ENCODE results near the gene FUT1.
A peak's percentile ranks its signal among the peaks of the same experiment; 100 is the strongest.
"Not testable (repeated sequence)": the region's sequence is repeated elsewhere in the genome, so short reads cannot be mapped to it uniquely, and the experiment has no call there.

The FUT1 gene

DNA sequence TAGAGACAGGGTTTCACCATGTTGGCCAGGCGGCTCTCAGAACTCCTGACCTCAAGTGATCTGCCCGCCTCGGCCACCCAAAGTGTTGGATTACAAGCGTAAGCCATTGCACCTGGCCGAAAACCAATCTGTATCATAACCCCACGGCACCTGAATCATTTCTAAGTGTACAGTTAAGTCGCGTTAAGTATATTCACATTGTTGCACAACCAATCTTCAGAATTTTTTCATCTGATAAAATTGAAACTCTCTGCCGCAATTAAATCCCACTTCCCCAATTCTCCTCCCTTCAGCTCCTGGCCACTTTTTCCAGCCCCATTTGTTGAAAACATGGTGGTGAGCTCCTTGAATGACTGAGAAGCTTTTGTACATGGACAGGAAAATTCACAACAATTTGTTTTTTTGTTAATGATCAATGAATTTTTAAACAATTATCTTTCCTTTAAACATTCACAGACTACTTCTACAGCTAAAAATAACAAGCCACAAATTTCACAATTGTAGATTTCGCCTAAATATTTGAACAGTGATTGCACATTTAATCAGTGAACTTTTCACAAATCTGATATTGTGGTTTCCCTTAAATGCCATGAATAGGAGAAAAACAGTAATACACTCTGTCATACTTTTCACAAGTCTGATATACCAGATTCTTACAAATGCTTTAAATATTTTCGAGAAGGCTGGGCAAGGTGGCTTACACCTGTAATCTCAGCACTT is 16.7 kb upstream of the FUT1 start:
- DNase-seq (ENCODE audit: low spot score) = no peak

DNA sequence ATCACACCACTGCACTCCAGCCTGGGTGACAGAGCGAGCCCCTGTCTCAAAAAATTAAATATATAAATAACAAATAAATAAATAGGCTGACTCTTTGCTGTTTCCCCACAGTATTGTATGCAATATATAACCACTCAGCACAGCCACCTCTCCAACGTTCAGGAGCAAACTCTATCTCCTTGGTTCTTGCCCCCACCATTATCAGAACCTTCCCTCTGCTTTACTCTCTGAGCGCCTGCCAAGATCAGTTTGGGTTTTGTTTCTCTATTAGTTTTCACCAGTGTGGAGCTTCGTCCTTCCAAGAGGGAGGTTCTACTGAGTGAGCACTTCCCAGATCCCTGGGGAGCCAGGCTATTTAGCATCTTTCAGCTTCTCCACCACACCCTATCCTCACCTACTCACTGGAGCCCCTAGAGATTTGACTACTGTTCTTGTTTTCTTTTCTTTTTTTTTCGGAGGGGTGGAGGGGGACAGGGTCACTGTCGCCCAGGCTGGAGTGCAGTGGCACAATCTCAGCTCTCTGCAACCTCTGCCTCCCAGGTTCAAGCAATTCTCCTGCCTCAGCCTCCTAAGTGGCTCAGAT is 15.8 kb upstream of the FUT1 start:
- DNase-seq (ENCODE audit: low spot score) = not testable (repeated sequence)

DNA sequence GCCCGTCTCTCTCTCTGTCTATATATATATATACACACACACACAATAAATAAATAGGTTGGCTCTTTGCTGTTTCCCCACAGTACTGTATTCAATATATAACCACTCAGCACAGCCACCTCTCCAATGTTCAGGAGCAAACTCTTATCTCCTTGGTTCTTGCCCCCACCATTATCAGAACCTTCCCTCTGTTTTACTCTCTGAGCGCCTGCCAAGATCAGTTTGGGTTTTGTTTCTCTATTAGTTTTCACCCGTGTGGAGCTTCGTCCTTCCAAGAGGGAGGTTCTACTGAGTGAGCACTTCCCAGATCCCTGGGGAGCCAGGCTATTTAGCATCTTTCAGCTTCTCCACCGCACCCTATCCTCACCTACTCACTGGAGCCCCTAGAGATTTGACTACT is 13.4 kb upstream of the FUT1 start:
- DNase-seq (ENCODE audit: low spot score) = not testable (repeated sequence)

DNA sequence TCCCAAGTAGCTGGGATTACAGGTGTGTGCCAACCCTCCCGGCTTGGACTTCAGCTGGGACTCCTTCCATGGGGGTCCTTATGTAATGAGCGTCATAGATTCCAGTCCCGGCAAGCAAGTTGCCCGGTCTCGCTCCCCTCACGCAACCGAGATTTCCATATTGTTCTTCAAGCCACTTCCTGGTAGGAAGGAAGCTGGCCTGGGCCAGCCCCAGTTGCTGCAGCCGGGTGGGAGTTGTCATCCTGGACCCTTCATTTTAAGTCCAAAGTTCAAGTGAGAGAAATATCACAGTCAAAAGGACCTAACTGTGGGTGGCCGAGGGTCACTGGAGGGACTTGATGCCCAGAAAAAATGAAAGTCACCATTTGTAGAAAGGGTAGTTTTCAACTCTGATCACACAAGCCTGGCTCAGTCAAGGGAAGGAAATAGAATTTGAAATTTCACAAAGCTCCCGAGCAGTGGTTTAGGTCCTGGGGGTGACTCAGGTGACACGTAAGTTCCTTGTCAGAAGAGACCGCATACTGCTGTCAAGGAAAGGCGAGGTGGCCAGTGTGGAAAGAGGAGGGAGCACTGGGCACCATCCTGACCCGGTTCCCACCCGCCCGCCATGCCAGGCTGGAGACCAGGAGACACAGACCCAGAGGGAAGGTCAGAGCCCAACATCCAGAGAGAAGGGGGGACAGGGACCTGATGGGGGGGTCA is 8.2 kb upstream of the FUT1 start:
- no peak for DNase-seq (ENCODE audit: low spot score)

DNA sequence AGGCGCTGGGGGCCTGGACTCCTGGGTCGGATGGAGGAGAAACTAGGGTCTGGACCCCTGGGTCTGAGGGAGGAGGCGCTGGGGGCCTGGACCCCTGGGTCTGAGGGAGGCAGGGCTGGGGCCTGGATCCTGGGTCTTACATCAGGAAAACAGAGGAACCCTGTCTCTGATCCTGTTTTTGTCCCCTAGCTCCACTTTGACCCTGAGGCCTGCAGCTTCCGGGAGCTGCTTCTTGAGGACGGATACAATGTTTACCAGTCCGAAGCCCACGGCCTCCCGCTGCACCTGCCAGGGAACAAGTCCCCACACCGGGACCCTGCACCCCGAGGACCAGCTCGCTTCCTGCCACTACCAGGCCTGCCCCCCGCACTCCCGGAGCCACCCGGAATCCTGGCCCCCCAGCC is 5.3 kb upstream of the FUT1 start:
- DNase-seq (ENCODE audit: low spot score) = no peak

DNA sequence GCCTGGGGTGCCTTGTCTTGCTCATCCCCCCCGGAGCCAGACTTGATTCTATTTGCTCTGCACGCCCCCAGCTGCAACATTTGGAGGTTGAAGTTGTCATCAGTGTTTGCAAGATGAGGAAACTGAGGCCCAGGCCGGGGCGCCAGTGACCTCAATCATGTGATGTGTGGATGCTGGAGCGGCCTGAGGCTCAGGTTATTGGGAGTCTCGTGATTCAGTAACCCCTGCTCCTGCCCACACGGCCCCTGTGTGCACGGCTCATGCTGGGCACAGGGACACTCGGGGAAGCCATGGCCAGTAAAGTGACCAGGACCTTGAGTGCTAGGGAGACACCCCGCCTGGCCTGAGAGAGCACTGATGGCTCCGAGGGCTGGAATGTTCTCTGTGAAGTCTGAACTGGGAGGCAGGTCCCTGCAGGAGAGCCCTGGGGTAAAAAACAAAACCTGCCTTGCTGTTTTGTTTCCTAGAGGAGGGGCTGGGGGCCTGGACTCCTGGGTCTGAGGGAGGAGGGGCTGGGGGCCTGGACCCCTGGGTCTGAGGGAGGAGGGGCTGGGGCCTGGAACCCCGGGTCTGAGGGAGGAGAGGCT is 4.7 kb upstream of the FUT1 start:
- no peak for DNase-seq (ENCODE audit: low spot score)

DNA sequence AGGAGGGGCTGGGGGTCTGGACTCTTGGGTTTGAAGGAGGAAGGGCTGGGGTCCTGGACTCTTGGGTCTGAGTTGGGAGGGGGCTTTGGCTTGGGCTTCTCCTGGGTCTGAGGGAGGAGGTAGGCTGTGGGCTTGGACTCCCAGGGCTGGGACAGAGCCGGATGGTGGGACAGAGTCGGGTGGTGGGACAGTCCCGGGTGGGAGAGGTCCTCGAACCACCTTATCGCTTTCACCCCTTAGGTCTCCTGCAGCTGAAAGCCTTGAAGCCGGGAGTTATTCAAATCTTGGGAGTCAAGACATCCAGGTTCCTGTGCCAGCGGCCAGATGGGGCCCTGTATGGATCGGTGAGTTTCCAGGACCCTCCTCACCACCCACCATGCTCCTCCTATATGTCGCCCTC is 4.2 kb upstream of the FUT1 start:
- DNase-seq (ENCODE audit: low spot score) = no peak

DNA sequence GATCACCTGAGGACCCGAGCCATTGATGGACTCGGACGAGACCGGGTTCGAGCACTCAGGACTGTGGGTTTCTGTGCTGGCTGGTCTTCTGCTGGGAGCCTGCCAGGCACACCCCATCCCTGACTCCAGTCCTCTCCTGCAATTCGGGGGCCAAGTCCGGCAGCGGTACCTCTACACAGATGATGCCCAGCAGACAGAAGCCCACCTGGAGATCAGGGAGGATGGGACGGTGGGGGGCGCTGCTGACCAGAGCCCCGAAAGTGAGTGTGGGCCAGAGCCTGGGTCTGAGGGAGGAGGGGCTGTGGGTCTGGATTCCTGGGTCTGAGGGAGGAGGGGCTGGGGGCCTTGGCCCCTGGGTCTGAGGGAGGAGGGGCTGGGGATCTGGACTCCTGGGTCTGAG is 3.8 kb upstream of the FUT1 start:
- no peak for DNase-seq (ENCODE audit: low spot score)

DNA sequence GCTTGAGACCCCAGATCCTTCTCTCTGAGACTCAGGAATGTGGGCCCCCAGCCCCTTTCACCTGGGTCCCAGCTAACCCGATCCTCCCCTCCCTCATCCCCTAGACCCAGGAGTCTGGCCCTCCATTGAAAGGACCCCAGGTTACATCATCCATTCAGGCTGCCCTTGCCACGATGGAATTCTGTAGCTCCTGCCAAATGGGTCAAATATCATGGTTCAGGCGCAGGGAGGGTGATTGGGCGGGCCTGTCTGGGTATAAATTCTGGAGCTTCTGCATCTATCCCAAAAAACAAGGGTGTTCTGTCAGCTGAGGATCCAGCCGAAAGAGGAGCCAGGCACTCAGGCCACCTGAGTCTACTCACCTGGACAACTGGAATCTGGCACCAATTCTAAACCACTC is 3.3 kb upstream of the FUT1 start:
- no peak for DNase-seq (ENCODE audit: low spot score)

DNA sequence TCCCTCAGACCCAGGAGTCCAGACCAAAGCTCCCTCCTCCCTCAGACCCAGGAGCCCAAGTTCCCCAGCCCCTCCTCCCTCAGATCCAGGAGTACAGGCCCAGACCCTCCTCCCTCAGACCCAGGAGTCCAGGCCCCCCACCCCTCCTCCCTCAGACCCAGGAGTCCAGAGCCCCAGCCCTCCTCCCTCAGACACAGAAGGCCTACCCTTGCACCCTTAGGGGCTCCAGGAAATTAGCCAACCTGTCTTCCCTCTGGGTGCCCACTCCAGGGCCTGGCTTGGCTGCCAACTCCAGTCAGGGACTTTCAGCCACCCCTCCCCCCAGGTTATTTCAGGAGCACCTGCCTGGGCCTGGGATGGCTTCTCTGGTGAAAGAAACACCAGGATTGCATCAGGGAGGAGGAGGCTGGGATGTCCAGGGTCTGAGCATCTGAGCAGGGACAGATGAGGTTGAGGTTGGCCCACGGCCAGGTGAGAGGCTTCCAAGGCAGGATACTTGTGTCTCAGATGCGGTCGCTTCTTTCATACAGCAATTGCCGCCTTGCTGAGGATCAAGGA is 2.7 kb upstream of the FUT1 start, which contains the start of gene FGF21:
Gene FGF21, plus strand, starts transcription at position 441 of the 558 bp plus-strand sequence. CDS start 713 bp downstream, outside the sequence.
- DNase-seq (ENCODE audit: low spot score) = no peak

DNA sequence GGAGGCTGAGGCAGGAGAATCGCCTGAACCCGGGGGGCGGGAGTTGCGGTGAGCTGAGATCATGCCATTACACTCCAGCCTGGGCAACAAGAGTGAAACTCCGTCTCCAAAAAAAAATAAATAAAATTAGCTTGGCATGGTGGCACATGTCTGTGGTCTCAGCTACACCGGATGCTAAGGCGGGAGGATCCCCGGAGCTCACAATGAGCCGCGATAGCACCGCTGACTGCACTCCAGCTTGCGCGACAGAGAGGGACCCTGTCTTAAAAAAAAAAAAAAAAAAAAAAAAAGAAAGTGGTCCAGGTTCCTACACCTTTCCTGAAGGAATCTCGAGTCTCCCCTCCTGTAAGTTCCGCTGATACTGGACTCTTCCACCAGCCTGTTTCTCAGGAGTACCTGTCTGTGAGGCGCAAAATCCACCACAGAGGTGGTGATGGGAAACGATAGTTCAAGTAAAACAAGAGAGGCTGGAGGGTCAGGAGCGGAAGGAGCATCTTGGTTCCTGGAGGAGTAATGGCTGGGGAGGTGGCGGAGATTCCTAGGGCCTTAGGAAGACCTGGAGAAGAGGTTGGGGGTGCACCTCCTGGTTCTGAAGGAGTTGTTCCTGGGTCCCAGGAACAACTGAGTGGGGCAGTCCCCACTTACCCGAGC is 471 bp downstream of the FUT1 start:
- DNase-seq (ENCODE audit: low spot score) = no peak

DNA sequence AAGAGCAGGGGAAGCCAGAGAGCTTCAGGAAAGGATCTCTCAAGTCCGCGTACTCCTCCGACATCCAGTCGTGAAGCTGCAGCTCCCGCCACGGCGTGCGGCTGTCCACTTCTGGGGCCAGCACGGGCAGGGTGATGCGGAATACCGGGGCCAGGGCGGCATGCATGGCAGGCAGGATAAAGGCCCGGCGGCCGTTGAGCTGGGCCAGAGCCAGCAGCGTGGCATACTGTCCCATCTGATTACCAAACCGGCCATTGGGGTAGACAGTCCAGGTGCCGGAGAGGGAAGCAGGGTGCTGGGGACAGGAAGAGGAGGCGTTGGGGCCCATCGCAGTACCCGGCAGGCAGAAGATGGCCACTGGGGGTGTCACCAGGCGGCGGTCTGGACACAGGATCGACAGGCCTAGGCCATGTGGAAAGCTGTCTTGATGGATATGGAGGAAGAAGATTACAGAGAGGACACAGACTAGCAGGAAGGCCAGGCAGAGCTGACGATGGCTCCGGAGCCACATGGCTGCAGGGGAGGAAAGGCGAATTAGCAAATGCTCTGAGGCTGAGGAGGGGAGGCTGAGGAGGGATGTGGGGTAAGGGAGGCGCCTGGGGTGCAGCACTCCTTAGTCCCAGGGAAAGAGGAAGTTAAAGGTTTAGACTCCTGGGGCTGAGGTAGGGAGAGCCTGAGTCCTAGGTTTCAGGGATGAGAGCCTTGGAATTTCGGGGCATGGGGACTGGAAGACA is 1.5 kb downstream of the FUT1 start:
- DNase-seq (ENCODE audit: low spot score) = no peak

DNA sequence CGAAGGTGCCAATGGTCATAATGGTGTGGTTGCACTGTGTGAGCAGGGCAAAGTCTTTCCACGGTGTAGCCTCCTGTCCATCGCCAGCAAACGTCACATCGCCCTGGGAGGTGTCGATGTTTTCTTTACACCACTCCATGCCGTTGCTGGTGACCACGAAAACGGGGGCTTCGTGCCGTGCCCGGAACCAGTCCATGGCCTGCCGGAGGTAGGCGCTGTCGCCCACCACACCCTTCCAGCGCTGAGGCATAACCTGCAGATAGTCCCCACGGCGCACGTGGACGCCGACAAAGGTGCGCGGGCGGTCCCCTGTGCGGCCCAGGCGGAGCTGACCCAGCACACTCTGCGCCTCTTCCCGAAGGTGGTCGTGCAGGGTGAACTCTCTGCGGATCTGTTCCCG is 2.1 kb downstream of the FUT1 start:
- DNase-seq (ENCODE audit: low spot score) = no peak

DNA sequence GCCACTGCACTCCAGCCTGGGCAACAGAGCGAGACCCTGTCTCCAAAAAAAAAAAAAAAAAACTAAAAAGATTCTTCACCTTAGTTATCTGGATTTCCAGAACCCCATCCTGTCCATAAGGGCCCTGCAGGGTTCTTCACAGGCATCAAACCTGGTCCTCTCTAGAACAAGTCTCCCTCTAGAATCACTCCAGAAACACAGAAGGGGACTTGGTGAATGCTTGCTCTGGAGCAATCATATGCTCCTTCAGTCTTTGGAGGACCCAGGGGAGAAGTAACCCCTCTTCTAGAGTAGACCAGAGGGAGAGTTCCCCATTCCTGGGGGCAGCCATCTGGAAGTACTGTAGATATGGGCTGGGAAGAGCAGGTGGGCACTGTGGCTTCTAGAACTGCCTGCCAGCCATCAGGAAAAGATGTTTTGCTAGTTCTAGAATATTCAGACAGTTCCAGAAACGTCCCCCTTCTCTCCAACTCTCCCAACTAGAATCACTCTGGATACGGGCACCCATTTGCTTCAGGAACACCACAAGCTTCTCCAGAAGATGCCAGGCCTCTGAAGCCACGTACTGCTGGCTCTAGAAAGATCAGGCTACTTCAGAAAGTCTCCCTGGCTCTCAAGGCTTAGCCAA is 2.8 kb downstream of the FUT1 start:
- DNase-seq (ENCODE audit: low spot score) = no peak

DNA sequence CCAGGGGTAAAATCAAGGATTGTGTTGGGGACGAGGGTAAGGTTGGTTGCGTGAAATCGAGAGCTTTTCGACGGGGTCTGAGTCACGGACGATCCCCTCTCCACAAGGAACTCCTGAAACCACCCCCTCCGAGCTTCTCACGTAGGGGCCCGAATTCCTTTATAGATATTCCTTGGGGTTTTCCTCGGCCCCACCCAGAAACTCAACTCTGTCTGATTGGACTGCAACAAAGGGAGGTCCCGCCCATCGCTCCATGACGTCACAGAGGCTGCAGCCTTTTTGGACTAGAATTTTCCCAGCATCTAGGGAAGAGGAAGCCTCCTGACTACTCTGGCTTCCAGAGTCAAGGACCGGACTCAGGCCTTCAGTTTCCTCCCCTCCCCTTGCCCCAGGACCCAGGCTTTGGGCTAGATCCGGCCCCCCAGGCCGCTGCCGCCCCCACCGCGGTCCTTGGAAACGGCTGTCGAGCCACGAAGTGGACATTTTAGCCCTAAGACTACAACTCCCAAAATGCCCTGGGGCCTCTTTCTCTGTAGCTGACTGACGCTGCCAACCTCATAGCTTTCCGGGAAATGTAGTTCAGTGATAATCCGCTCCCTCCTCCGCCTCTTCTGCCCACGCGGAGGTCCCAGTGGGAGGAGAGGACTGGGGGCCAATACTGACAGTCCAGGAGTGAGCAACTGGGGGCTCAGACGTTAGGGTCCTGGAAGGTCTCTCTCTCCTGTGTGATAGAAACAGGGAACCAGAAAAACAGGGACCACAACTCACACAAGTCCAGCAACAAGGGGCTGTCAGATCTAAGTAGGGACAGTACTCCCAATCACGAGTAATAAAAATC is 5.5 kb downstream of the FUT1 start, which contains the start of gene IZUMO1:
Gene IZUMO1, minus strand, starts transcription at position 172 of the 838 bp plus-strand sequence. CDS start 1,050 bp downstream, outside the sequence.
- peak; percentile 78 for DNase-seq (ENCODE audit: low spot score)

DNA sequence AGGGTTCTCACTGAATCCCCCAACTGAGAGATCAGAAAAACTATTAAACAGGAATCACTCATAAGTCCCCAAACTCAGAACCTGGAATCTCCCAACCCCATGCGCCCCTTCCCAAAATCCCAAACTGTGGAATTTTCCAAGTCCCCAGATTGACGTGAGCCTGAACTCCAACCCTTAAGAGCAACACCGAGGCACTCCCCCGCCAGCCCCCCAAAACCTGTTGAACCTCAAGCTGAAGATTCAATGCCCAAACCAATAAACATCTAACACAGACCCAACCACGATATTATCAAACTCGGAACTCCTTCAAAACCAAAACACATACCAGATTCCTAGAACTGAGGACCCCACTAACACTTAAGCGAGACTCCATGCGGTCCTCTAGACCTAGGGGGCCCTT is 6.3 kb downstream of the FUT1 start:
- DNase-seq (ENCODE audit: low spot score) = no peak

DNA sequence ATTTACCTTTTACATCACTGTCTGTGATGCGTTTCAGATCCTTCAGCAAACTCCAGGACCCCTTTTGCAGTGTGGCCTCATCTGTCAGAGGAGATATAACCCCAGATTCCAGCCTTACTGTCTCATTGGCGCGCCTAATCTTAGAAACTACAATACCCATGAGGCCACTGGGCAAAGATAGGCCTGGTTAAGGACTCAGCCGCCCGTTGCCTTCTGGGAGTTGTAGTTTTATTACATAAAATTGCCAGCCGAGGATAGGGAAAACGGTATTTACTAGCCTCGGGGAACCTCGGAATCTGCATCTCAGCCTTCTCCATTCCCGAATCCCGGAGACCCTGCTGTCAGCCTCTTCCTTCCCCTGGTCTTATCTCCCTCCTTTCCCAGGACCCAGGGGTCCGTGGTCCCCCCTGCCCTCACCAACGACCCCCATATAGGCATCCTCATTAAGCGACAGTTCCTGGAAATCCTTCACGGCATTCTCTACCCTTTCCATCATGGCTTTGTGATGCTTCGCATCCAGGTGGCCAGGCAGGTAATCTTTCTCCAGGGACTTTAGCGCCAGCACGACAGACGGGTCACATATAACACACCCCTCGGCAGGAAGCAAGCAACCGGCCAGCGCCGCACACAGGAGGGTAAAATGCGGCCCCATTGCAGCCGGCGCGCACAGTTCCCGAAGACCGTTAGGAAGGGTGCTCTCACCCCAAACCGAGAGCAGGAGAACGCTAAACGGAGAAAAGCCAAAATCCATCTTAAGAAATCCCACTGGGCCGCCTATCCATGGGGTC is 7.0 kb downstream of the FUT1 start:
- DNase-seq (ENCODE audit: low spot score) = peak; percentile 83

DNA sequence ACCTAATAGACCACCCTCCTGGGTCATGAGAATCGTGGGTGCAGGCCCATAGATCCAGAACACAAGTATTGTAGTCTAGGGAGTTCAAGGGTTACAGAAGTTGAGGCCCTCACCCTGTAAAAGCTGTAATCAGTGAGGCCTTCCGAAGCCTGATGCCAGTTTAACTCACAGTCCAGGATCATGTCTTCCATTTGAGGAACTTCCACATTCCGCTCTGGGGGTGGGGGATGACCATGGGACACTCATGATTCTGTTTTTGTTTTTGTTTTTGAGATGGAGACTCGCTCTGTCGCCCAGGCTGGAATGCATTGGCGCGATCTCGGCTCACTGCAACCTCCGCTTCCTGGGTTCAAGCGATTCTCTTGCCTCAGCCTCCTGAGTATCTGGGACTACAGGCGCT is 10.3 kb downstream of the FUT1 start:
- no peak for DNase-seq (ENCODE audit: low spot score)
